Neural cell (in vitro differentiated cells): ENCODE measurements around the gene DMRT2. TPM values are rescaled to one million over a fixed set of nuclear protein-coding genes. Genes with fewer than 3 reads are reported as not detected.

Experiments
- H2AFZ ChIP-seq: fragments of 200-600, 300-800 bp; sonication (generic), shearing (Covaris generic); 2 replicates; pipeline ENCODE4 v1.6.0; 2014; ENCODE audit warnings: low read depth, mild to moderate bottlenecking, antibody characterized with exemption, low read length, moderate library complexity
- H3F3A ChIP-seq: fragments of 200-600 bp; shearing (Covaris generic); 2 replicates; pipeline ENCODE4 v1.6.1; 2016; ENCODE audit warnings: mild to moderate bottlenecking, moderate library complexity, mixed read lengths, antibody characterized with exemption, low read length; ENCODE audit not compliant: insufficient read depth, poor library complexity, severe bottlenecking
- H3K27ac ChIP-seq: fragments of 200-600, 300-800 bp; sonication (generic), shearing (Covaris generic); 2 replicates; pipeline ENCODE4 v1.5.1; 2014; ENCODE audit warnings: mild to moderate bottlenecking, low read length, moderate library complexity
- H3K27me3 ChIP-seq: fragments of 300-800, 200-600 bp; sonication (generic), shearing (Covaris generic); 2 replicates; pipeline ENCODE4 v1.6.0; 2014; ENCODE audit warnings: mild to moderate bottlenecking, low read depth, low read length, moderate library complexity; ENCODE audit not compliant: insufficient read depth
- H3K36me3 ChIP-seq: fragments of 300-800, 200-600 bp; sonication (generic), shearing (Covaris generic); 2 replicates; pipeline ENCODE4 v1.5.1; 2014; ENCODE audit warnings: mild to moderate bottlenecking, antibody characterized with exemption, low read length, moderate library complexity; ENCODE audit not compliant: insufficient read depth
- H3K4me2 ChIP-seq: fragments of 300-800, 200-600 bp; sonication (generic), shearing (Covaris generic); 2 replicates; pipeline ENCODE4 v1.6.0; 2014; ENCODE audit warnings: mild to moderate bottlenecking, low read length
- H3K4me3 ChIP-seq: fragments of 300-800, 200-600 bp; sonication (generic), shearing (Covaris generic); 2 replicates; pipeline ENCODE4 v1.5.1; 2014; ENCODE audit warnings: mild to moderate bottlenecking, low read length, moderate library complexity
- H3K79me2 ChIP-seq: fragments of 200-600 bp; shearing (Covaris generic); replicated peaks from 2 replicates; pipeline ENCODE4 v1.6.0; 2014; ENCODE audit warnings: mild to moderate bottlenecking, low read length, moderate library complexity; ENCODE audit not compliant: insufficient read depth
- H3K9ac ChIP-seq: fragments of 300-800, 200-600 bp; sonication (generic), shearing (Covaris generic); 2 replicates; pipeline ENCODE4 v1.6.1; 2016; ENCODE audit warnings: mild to moderate bottlenecking, low read length, mixed read lengths
- H3K9me2 ChIP-seq: fragments of 200-600 bp; shearing (Covaris generic); 2 replicates; pipeline ENCODE4 v1.6.1; 2016; ENCODE audit warnings: mild to moderate bottlenecking, low read length, mixed read lengths; ENCODE audit not compliant: insufficient read depth
- H3K9me3 ChIP-seq: fragments of 200-600, 300-800 bp; sonication (generic), shearing (Covaris generic); 2 replicates; pipeline ENCODE4 v1.6.1; 2016; ENCODE audit warnings: mild to moderate bottlenecking, mixed run types, low read length, moderate library complexity, mixed read lengths
- H4K20me1 ChIP-seq: fragments of 200-600 bp; shearing (Covaris generic); 2 replicates; pipeline ENCODE4 v1.6.1; 2016; ENCODE audit warnings: mild to moderate bottlenecking, mixed run types; ENCODE audit not compliant: insufficient read depth
- EP300 ChIP-seq: fragments of 450-650 bp; conservative IDR thresholded peaks from 2 replicates; pipeline ENCODE4 v1.6.1; 2014; ENCODE audit warnings: antibody characterized with exemption, mild to moderate bottlenecking, moderate library complexity; ENCODE audit not compliant: poor library complexity, severe bottlenecking
- EZH2 ChIP-seq: fragments of 200-600, 300-800 bp; shearing (Covaris generic), sonication (generic); IDR thresholded peaks from 2 replicates; pipeline ENCODE4 v1.6.1; 2014; ENCODE audit warnings: antibody characterized with exemption, low read length, borderline replicate concordance, mild to moderate bottlenecking; ENCODE audit not compliant: insufficient read depth, poor library complexity, severe bottlenecking
- MXI1 ChIP-seq: fragments of 450-650 bp; conservative IDR thresholded peaks from 2 replicates; pipeline ENCODE4 v1.6.1; 2014; ENCODE audit warnings: antibody characterized with exemption, mild to moderate bottlenecking; ENCODE audit not compliant: poor library complexity, severe bottlenecking
- POLR2AphosphoS5 ChIP-seq: IDR thresholded peaks from 2 replicates; pipeline ENCODE4 v1.6.1; 2012
- RAD21 ChIP-seq: fragments of 450-650 bp; conservative IDR thresholded peaks from 2 replicates; pipeline ENCODE4 v1.6.1; 2014; ENCODE audit warnings: antibody characterized with exemption, mild to moderate bottlenecking, moderate library complexity
- SMC3 ChIP-seq: fragments of 450-650 bp; conservative IDR thresholded peaks from 2 replicates; pipeline ENCODE4 v1.6.1; 2014; ENCODE audit warnings: antibody characterized with exemption, mild to moderate bottlenecking, moderate library complexity; ENCODE audit not compliant: poor library complexity
- TAF1 ChIP-seq: IDR thresholded peaks from 2 replicates; pipeline ENCODE4 v1.6.1; 2012; ENCODE audit warnings: low read depth
- polyA plus RNA-seq: library from polyadenylated mRNA; depleted of rRNA; stranded (reverse); fragments of >200 nt; gene quantifications from 2 replicates; pipeline ENCODE4 v1.2.3, GENCODE V29; 2014
- TF ChIP-seq, protein P1 (sequence below): IDR thresholded peaks from 2 replicates; pipeline ENCODE4 v1.6.1; 2012; ENCODE audit warnings: borderline replicate concordance
- TF ChIP-seq, protein P2 (sequence below): fragments of 450-650 bp; IDR thresholded peaks from 2 replicates; pipeline ENCODE4 v1.5.1; 2014; ENCODE audit warnings: antibody characterized with exemption, mild to moderate bottlenecking, moderate library complexity; ENCODE audit not compliant: poor library complexity, severe bottlenecking

The DMRT2 gene
- polyA plus RNA-seq, 1 donor from 2014 or later = 0.20 TPM

DNA sequence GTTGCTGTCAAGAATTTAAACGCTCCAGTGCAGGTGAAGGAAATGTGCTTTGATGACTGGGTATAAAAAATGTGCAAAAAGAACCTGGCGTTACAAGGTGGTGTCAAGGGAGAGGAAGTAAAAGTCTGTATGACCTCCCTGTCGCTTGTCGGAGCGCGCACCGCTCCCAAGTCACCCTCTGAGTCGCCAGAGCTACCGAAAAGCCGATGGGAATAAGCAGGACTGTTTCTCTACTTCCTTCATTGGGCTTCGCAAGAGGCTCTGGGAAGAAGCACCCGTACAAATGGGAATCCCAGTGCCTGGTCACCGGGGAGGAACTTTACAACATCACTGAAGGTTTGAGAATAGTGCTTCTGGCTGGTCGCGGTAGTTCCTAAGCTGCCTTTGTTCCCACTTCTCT is 1.3 kb upstream of the DMRT2 start:
- no peaks in the 10 kb centered on the region for H3K79me2 ChIP-seq
- H3K36me3 ChIP-seq = no peaks in the 10 kb centered on the region
- H3K27me3 ChIP-seq = peaks cover 61% of the 10 kb centered on the region
- TF ChIP-seq MXI1 = no peak
- TF ChIP-seq RAD21 = no peak
- no peaks in the 10 kb centered on the region for H4K20me1 ChIP-seq
- no peaks in the 10 kb centered on the region for H3K9me2 ChIP-seq
- no peak overlapping the region for H3K9ac ChIP-seq
- no peaks in the 10 kb centered on the region for H3F3A ChIP-seq
- peaks cover 5% of the 10 kb centered on the region for H3K9me3 ChIP-seq
- H3K4me2 ChIP-seq = no peak overlapping the region
- H3K27ac ChIP-seq = no peak overlapping the region
- no peak overlapping the region for H2AFZ ChIP-seq
- no peak overlapping the region for H3K4me3 ChIP-seq

DNA sequence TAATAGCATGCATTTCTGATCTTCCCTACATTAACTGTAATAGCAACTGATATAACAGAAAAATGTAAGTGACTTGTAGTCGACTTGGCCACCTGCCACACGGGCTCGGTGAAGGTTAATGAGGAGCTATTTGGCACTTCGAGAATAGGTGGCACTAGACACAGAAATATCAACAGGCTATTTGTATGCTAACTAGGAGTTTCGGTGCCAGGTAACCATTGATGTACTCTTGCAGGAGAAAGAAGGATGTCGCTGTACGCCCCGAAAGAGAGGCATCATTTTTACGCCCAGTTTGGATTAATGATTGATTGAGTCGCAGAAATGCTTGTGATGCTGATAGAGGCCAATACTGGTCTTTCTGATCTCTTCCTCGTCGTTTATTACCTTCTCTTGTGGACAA is 516 bp upstream of the DMRT2 start:
- Histone ChIP-seq H2AFZ (no peak overlapping the region), H4K20me1 (no peaks in the 10 kb centered on the region), H3K27ac (no peak overlapping the region), H3K9me2 (no peaks in the 10 kb centered on the region), H3K4me3 (peak overlapping the region; percentile 61), H3K27me3 (peaks cover 56% of the 10 kb centered on the region), H3K9ac (no peak overlapping the region), H3K9me3 (peaks cover 5% of the 10 kb centered on the region), H3K36me3 (no peaks in the 10 kb centered on the region), H3K4me2 (no peak overlapping the region), H3F3A (no peaks in the 10 kb centered on the region), H3K79me2 (no peaks in the 10 kb centered on the region)
- no peak for TF ChIP-seq MXI1
- no peak for TF ChIP-seq POLR2AphosphoS5
- no peak for TF ChIP-seq SMC3
- TF ChIP-seq, protein P1, sequence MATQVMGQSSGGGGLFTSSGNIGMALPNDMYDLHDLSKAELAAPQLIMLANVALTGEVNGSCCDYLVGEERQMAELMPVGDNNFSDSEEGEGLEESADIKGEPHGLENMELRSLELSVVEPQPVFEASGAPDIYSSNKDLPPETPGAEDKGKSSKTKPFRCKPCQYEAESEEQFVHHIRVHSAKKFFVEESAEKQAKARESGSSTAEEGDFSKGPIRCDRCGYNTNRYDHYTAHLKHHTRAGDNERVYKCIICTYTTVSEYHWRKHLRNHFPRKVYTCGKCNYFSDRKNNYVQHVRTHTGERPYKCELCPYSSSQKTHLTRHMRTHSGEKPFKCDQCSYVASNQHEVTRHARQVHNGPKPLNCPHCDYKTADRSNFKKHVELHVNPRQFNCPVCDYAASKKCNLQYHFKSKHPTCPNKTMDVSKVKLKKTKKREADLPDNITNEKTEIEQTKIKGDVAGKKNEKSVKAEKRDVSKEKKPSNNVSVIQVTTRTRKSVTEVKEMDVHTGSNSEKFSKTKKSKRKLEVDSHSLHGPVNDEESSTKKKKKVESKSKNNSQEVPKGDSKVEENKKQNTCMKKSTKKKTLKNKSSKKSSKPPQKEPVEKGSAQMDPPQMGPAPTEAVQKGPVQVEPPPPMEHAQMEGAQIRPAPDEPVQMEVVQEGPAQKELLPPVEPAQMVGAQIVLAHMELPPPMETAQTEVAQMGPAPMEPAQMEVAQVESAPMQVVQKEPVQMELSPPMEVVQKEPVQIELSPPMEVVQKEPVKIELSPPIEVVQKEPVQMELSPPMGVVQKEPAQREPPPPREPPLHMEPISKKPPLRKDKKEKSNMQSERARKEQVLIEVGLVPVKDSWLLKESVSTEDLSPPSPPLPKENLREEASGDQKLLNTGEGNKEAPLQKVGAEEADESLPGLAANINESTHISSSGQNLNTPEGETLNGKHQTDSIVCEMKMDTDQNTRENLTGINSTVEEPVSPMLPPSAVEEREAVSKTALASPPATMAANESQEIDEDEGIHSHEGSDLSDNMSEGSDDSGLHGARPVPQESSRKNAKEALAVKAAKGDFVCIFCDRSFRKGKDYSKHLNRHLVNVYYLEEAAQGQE = no peak
- TF ChIP-seq TAF1 = no peak
- no peak for TF ChIP-seq EP300

DNA sequence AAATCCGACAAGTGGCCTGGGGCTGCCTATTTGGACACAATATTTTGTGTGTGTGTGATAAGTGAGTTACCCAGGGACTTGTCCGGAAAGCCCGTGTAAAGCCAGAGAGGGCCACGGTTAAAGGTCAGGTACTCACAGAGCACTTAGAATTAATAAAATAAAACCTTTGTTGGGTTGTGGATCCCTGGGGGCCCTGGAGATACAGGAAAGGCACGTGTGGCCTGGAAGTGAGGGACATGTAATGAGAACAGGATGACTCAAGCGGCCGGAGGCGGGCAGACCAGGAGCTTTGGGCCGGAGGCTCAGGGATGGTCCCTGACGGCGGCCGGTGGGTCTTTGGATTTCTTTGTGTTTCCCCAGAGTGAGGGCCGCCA is 1.0 kb downstream of the DMRT2 start:
- H3K9ac ChIP-seq = peak overlapping the region; percentile 37
- H3K27ac ChIP-seq = no peak overlapping the region
- H4K20me1 ChIP-seq = no peaks in the 10 kb centered on the region

More for the DNA sequence above, 1.0 kb downstream of the DMRT2 start:
- TF ChIP-seq POLR2AphosphoS5 (no peak), TAF1 (no peak), EZH2 (no peak), MXI1 (no peak), EP300 (no peak), RAD21 (no peak), SMC3 (no peak)
- TF ChIP-seq, protein P2, sequence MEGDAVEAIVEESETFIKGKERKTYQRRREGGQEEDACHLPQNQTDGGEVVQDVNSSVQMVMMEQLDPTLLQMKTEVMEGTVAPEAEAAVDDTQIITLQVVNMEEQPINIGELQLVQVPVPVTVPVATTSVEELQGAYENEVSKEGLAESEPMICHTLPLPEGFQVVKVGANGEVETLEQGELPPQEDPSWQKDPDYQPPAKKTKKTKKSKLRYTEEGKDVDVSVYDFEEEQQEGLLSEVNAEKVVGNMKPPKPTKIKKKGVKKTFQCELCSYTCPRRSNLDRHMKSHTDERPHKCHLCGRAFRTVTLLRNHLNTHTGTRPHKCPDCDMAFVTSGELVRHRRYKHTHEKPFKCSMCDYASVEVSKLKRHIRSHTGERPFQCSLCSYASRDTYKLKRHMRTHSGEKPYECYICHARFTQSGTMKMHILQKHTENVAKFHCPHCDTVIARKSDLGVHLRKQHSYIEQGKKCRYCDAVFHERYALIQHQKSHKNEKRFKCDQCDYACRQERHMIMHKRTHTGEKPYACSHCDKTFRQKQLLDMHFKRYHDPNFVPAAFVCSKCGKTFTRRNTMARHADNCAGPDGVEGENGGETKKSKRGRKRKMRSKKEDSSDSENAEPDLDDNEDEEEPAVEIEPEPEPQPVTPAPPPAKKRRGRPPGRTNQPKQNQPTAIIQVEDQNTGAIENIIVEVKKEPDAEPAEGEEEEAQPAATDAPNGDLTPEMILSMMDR = no peak
- TF ChIP-seq, protein P1 = no peak
- H3K27me3 ChIP-seq = peaks cover 53% of the 10 kb centered on the region
- H3K9me2 ChIP-seq = no peaks in the 10 kb centered on the region
- H3F3A ChIP-seq = no peaks in the 10 kb centered on the region
- H3K36me3 ChIP-seq = no peaks in the 10 kb centered on the region
- H3K9me3 ChIP-seq = peaks cover 5% of the 10 kb centered on the region
- peak overlapping the region; percentile 70 for H3K4me3 ChIP-seq
- no peak overlapping the region for H2AFZ ChIP-seq
- H3K79me2 ChIP-seq = no peaks in the 10 kb centered on the region
- no peak overlapping the region for H3K4me2 ChIP-seq
